GM12878 (cell line): ENCODE data around the gene OPRM1. TPM values are rescaled to one million over a fixed set of nuclear protein-coding genes. Genes with fewer than 3 reads are reported as not detected.

Experiments
- BMI1 ChIP-seq: fragments of 450-650 bp; IDR thresholded peaks from 2 replicates; pipeline ENCODE4 v1.6.1; 2016; ENCODE audit warnings: mild to moderate bottlenecking, moderate library complexity, borderline replicate concordance
- IRF5 ChIP-seq: fragments of 450-650 bp; IDR thresholded peaks from 2 replicates; pipeline ENCODE4 v1.6.1; 2017; ENCODE audit warnings: borderline replicate concordance
- JUND ChIP-seq: IDR thresholded peaks from 2 replicates; pipeline ENCODE4 v1.6.1; 2012; ENCODE audit warnings: low read depth, mild to moderate bottlenecking, low read length, improper control_type of control experiment, moderate library complexity
- PBX3 ChIP-seq: IDR thresholded peaks from 2 replicates; pipeline ENCODE4 v1.6.1; 2011; ENCODE audit warnings: mild to moderate bottlenecking, low read depth, low read length, moderate library complexity; ENCODE audit not compliant: insufficient replicate concordance
- RELB ChIP-seq: fragments of 450-650 bp; IDR thresholded peaks from 2 replicates; pipeline ENCODE4 v1.6.1; 2017; ENCODE audit warnings: low read depth, mild to moderate bottlenecking, moderate library complexity
- SMARCA5 ChIP-seq: fragments of 450-650 bp; IDR thresholded peaks from 2 replicates; pipeline ENCODE4 v1.6.1; 2017; ENCODE audit warnings: mild to moderate bottlenecking
- polyA plus RNA-seq, 11 experiments: library from polyadenylated mRNA; depleted of rRNA in 4 of 11; unstranded in 6 of 11; stranded (reverse) in 5 of 11; fragments of >200 nt; fragmentation: Nextera tagmentation in 4 of 11; fragmentation: Illumina TruSeq in 1 of 11; extraction: Ambion mirVana in 4 of 11; extraction: Trizol in 1 of 11; gene quantifications; 1 replicate in 1 of 11; 2 replicates in 10 of 11; pipeline versions ENCODE4 v1.2.1 to v1.2.3, GENCODE V29; 2011 to 2016; ENCODE audit warnings: inconsistent platforms in 2 of 11, missing spikeins in 2 of 11, low read depth in 1 of 11
- total RNA-seq, 4 experiments: library from RNA; depleted of rRNA in 3 of 4; stranded (reverse); fragments of >200 nt in 3 of 4; fragmentation: Illumina TruSeq in 1 of 4; extraction: Trizol in 1 of 4; gene quantifications; 2 replicates each; pipeline versions ENCODE4 v1.2.1 to v1.2.3, GENCODE V29; 2013 to 2021
- TF ChIP-seq, protein P1 (sequence below): fragments of 450-650 bp; IDR thresholded peaks from 2 replicates; pipeline ENCODE4 v1.6.1; 2016; ENCODE audit warnings: mild to moderate bottlenecking

Gene OPRM1
- total and polyA plus RNA-seq, 10 of the 15 experiments (the other 5 are each of a cell fraction or from before 2014, with no cell fraction given): not detected

DNA sequence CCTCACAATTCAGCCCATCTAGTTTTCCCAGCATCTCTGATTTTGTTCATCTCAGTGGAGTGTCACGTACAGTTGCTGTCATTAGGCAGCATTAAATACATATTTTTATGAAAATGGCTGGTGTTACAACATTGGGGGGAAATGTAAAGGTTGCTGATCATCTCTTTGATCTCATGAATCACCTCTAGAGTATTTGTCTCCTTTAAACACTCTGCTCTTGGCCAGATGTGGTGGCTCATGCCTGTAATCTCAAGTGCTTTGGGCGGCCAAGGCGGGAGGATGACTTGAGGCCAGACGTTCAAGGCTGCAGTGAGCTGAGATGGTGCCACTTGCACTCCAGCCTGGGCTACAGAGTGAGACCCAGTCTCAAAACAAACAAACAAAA, 189.5 kb downstream of the OPRM1 start (continued):
- TF ChIP-seq IRF5 (no peak), JUND (no peak), RELB (no peak), PBX3 (no peak), BMI1 (no peak), SMARCA5 (no peak)
- TF ChIP-seq, protein P1, sequence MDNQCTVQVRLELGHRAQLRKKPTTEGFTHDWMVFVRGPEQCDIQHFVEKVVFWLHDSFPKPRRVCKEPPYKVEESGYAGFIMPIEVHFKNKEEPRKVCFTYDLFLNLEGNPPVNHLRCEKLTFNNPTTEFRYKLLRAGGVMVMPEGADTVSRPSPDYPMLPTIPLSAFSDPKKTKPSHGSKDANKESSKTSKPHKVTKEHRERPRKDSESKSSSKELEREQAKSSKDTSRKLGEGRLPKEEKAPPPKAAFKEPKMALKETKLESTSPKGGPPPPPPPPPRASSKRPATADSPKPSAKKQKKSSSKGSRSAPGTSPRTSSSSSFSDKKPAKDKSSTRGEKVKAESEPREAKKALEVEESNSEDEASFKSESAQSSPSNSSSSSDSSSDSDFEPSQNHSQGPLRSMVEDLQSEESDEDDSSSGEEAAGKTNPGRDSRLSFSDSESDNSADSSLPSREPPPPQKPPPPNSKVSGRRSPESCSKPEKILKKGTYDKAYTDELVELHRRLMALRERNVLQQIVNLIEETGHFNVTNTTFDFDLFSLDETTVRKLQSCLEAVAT: no peak
